Suprapubic skin (tissue), 4 donors: ENCODE results near the gene TIGD2. TPM values are rescaled to one million over a fixed set of nuclear protein-coding genes. Genes with fewer than 3 reads are reported as not detected.

Experiments used
- DNase-seq, 2 donors: peaks; one replicate each; pipeline ENCODE4 v3.0.0-alpha.2; 2019; ENCODE audit warnings: low spot score in 2 of 2
- H3K27ac ChIP-seq: fragments of 200-600 bp; sonication (generic); one replicate; pipeline ENCODE4 v1.5.1; 2019
- H3K27me3 ChIP-seq: fragments of 200-600 bp; sonication (generic); one replicate; pipeline ENCODE4 v1.5.1; 2019
- H3K36me3 ChIP-seq: fragments of 200-600 bp; sonication (generic); one replicate; pipeline ENCODE4 v1.5.1; 2019
- H3K4me1 ChIP-seq: fragments of 200-600 bp; sonication (generic); one replicate; pipeline ENCODE4 v1.5.1; 2019
- H3K4me3 ChIP-seq: fragments of 200-600 bp; sonication (generic); one replicate; pipeline ENCODE4 v1.5.1; 2019; ENCODE audit warnings: mild to moderate bottlenecking
- H3K9me3 ChIP-seq: fragments of 200-600 bp; sonication (generic); one replicate; pipeline ENCODE4 v1.5.1; 2019
- EP300 ChIP-seq: sonication (generic); formaldehyde crosslinking; IDR thresholded peaks from one replicate; pipeline ENCODE4 v1.6.1; 2017; ENCODE audit warnings: antibody characterized with exemption
- POLR2A ChIP-seq, 2 donors: fragments of 450-650 bp; IDR thresholded peaks; one replicate each; pipeline ENCODE4 v1.6.1; 2017; ENCODE audit warnings: antibody characterized with exemption in 2 of 2, mild to moderate bottlenecking in 2 of 2, moderate library complexity in 2 of 2
- POLR2AphosphoS5 ChIP-seq, 3 donors: sonication (generic); formaldehyde crosslinking; IDR thresholded peaks; one replicate each; pipeline ENCODE4 v1.6.1; 2017; ENCODE audit warnings: antibody characterized with exemption in 3 of 3
- WGBS: methylation state at CpG from one replicate; pipeline ENCODE4 v1.1.5; 2018; 5-methylcytosine and 5-hydroxymethylcytosine counted together
- total RNA-seq, 4 donors: library from RNA; depleted of rRNA; stranded (reverse); fragments of >200 nt; gene quantifications; one replicate each; pipeline ENCODE4 v1.1.0, GENCODE V29; 2016
- TF ChIP-seq, protein P1 (sequence below), 2 donors: fragments of 200-600 bp in 1 of 2; fragments of 450-650 bp in 1 of 2; sonication (generic) in 1 of 2; IDR thresholded peaks; one replicate each; pipeline ENCODE4 v1.5.1; 2016 to 2019; ENCODE audit warnings: antibody characterized with exemption in 2 of 2, mild to moderate bottlenecking in 1 of 2, moderate library complexity in 1 of 2

The TIGD2 gene
- total RNA-seq, 4 donors from 2014 or later = 2.9 to 7.6 (median 4.9) TPM

- Histone ChIP-seq H3K36me3 (no peaks in the 10 kb centered on the region), H3K27ac (no peak overlapping the region), H3K27me3 (no peaks in the 10 kb centered on the region), H3K4me1 (no peaks in the 10 kb centered on the region), H3K4me3 (no peak overlapping the region), H3K9me3 (no peaks in the 10 kb centered on the region)
- 85% methylated on average over 12 of the region's 12 CpGs for WGBS
- DNase-seq = no peak
- TF ChIP-seq, protein P1, sequence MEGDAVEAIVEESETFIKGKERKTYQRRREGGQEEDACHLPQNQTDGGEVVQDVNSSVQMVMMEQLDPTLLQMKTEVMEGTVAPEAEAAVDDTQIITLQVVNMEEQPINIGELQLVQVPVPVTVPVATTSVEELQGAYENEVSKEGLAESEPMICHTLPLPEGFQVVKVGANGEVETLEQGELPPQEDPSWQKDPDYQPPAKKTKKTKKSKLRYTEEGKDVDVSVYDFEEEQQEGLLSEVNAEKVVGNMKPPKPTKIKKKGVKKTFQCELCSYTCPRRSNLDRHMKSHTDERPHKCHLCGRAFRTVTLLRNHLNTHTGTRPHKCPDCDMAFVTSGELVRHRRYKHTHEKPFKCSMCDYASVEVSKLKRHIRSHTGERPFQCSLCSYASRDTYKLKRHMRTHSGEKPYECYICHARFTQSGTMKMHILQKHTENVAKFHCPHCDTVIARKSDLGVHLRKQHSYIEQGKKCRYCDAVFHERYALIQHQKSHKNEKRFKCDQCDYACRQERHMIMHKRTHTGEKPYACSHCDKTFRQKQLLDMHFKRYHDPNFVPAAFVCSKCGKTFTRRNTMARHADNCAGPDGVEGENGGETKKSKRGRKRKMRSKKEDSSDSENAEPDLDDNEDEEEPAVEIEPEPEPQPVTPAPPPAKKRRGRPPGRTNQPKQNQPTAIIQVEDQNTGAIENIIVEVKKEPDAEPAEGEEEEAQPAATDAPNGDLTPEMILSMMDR (IDR thresholded peaks at IDR 0.05) = no peak
- no peak for TF ChIP-seq POLR2A (IDR thresholded peaks at IDR 0.05)
- TF ChIP-seq EP300 = no peak
- TF ChIP-seq POLR2AphosphoS5 (IDR thresholded peaks at IDR 0.05) = no peak
These were observed 45.0 kb downstream of the TIGD2 start for GRCh38 chr4:89156174-89156914.

DNA sequence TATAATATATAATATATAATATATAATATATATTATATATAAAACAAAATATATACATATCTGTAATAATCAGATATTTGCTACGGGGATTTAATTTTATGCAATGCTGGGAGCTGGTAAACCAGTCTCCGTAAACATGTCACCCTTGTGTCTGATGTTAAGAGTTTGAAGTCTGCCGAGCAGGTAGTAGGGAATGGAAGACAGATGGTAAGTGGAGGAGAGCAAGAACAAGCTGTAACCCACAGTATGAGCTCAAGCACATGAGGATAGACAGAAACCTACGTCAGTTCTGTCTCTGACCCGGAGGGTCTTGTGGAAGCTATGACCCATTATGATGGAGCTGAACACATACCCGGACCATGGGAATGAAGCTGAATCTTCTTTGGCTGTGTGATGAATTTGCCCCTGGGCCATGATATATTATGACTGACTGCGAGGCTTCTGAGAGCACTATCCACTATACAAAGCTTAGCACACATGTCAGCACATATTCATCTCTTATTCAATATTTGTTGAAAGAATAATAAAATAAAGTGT, 46.2 kb downstream of the TIGD2 start:
- WGBS = 79% methylated on average over 7 of the region's 7 CpGs
- no peak overlapping the region for H3K27ac ChIP-seq
- no peaks in the 10 kb centered on the region for H3K9me3 ChIP-seq
- no peak for TF ChIP-seq EP300
- no peak for TF ChIP-seq POLR2AphosphoS5 (IDR thresholded peaks at IDR 0.05)
- TF ChIP-seq POLR2A (IDR thresholded peaks at IDR 0.05) = no peak
- TF ChIP-seq, protein P1 (IDR thresholded peaks at IDR 0.05) = no peak
- no peak for DNase-seq
- no peaks in the 10 kb centered on the region for H3K27me3 ChIP-seq
- no peaks in the 10 kb centered on the region for H3K4me1 ChIP-seq
- no peaks in the 10 kb centered on the region for H3K36me3 ChIP-seq
- H3K4me3 ChIP-seq = no peak overlapping the region

DNA sequence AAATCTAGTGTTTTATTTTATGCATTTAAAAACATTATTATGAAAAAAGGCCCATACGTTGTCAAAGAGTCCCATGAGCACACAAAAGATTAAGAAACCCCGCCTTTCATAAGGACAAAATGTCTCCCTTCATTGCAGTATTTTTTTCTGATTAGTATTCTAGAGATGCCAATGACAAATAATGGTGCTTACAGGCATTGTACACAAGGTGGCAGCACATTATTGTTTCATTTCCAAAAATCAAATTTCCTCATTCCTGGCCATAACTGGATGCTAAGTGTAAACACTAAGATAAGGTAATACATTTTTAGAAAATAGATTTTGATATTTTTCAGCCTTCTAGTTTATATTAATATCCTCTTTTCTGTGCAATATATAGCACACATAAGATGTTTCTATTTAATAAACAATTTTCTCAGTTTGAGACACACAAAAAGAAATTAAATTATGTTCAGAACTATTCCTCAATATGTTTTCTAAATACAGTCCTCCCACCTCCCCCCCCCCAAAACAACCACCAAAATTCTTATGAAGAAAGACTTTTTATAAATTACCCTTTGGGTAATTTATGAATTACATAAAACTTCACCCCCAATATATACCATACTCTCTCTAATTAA, 47.7 kb downstream of the TIGD2 start:
- H3K36me3 ChIP-seq = no peaks in the 10 kb centered on the region
- 4% methylated on average over 2 of the region's 2 CpGs for WGBS
- H3K4me1 ChIP-seq = no peaks in the 10 kb centered on the region
- TF ChIP-seq, protein P1 (IDR thresholded peaks at IDR 0.05) = peak; percentile 69 to 75
- no peak for TF ChIP-seq POLR2AphosphoS5 (IDR thresholded peaks at IDR 0.05)
- TF ChIP-seq EP300 = no peak
- H3K9me3 ChIP-seq = no peaks in the 10 kb centered on the region
- no peaks in the 10 kb centered on the region for H3K27me3 ChIP-seq
- DNase-seq = no peak
- H3K27ac ChIP-seq = no peak overlapping the region
- H3K4me3 ChIP-seq = no peak overlapping the region

DNA sequence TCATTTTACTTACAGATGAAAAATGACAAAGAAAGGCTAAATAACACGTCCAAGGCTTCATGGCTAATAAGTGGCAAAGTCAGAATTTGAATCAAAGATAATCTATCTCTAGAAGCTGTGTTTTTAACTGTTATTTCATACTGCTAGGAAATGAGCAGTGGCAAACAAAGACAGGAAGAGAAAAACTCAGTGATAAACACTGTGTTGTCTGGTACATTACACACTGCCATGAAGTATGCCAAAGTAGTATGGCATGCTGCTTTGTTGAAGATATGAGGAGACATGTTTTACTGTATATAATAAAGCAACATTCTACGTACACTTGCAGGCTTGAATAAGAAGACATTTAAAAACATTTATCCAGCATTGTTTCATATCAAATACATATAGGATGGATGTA, 49.5 kb downstream of the TIGD2 start:
- TF ChIP-seq EP300 = no peak
- TF ChIP-seq, protein P1 (IDR thresholded peaks at IDR 0.05) = no peak
- no peak for TF ChIP-seq POLR2A (IDR thresholded peaks at IDR 0.05)
- no peak for TF ChIP-seq POLR2AphosphoS5 (IDR thresholded peaks at IDR 0.05)
- Histone ChIP-seq H3K4me3 (no peak overlapping the region), H3K27ac (no peak overlapping the region), H3K4me1 (no peaks in the 10 kb centered on the region), H3K36me3 (no peaks in the 10 kb centered on the region), H3K27me3 (no peaks in the 10 kb centered on the region), H3K9me3 (no peaks in the 10 kb centered on the region)
- DNase-seq = no peak
- WGBS = 80% methylated on average over 2 of the region's 2 CpGs

- H3K36me3 ChIP-seq = no peaks in the 10 kb centered on the region
- H3K4me3 ChIP-seq = no peak overlapping the region
- no peak for DNase-seq
- WGBS = 93% methylated on average over 2 of the region's 2 CpGs
- H3K4me1 ChIP-seq = no peaks in the 10 kb centered on the region
- TF ChIP-seq, protein P1 (IDR thresholded peaks at IDR 0.05) = no peak
- TF ChIP-seq POLR2AphosphoS5 (IDR thresholded peaks at IDR 0.05) (no peak), POLR2A (IDR thresholded peaks at IDR 0.05) (no peak), EP300 (no peak)
- no peak overlapping the region for H3K27ac ChIP-seq
- no peaks in the 10 kb centered on the region for H3K27me3 ChIP-seq
- H3K9me3 ChIP-seq = no peaks in the 10 kb centered on the region
These were observed 50.5 kb downstream of the TIGD2 start for GRCh38 chr4:89161841-89162240.
